ENCODE results near the gene SLC22A23. TPM values are rescaled to one million over a fixed set of nuclear protein-coding genes. Genes with fewer than 3 reads are reported as not detected.
A peak's percentile ranks its signal among the peaks of the same experiment; 100 is the strongest.

SLC22A23 gene
- total and polyA plus RNA-seq, 8 donors, result 4.9 to 27.9 (median 14.2) TPM

DNA sequence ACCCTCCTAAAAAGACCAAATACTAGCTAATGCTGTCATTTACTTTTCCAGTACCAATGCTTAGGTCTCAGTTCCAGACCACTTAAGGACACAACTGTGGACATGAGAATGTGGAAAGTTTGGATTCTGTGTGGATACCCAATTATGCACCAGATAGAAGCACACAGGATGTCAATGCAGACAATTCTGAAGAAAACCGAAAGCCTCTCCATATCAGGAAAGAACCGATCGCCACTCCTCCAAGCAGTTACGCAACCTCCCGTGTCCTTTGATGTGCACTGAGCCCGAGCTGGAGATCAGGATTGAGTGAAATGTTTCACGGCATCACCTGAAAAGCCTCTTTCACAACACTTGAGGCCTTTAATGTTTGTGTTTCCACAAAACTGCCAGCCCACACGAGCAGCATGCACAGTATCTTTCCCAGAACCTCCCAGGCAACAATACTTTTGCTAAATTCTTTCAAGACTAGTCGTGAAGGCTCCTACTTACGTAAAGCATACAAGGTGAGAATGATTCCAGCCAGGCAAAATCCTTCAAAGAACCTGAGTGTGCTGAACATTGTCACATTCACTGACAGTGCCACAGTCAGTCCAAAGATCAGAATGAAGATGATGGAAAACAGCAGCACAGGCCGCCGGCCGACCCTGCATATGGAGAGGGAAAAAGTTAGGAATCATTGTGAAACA, 47.0 kb downstream of the SLC22A23 start:
- intact Hi-C loops (cut with DNase I), result no loop called here
- TF ChIP-seq, protein P1, sequence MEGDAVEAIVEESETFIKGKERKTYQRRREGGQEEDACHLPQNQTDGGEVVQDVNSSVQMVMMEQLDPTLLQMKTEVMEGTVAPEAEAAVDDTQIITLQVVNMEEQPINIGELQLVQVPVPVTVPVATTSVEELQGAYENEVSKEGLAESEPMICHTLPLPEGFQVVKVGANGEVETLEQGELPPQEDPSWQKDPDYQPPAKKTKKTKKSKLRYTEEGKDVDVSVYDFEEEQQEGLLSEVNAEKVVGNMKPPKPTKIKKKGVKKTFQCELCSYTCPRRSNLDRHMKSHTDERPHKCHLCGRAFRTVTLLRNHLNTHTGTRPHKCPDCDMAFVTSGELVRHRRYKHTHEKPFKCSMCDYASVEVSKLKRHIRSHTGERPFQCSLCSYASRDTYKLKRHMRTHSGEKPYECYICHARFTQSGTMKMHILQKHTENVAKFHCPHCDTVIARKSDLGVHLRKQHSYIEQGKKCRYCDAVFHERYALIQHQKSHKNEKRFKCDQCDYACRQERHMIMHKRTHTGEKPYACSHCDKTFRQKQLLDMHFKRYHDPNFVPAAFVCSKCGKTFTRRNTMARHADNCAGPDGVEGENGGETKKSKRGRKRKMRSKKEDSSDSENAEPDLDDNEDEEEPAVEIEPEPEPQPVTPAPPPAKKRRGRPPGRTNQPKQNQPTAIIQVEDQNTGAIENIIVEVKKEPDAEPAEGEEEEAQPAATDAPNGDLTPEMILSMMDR (IDR thresholded peaks at IDR 0.05), result no peak
- Histone ChIP-seq H3K36me3 (no peaks in the 10 kb centered on the region), H3K27ac (peak overlapping the region; percentile 9 to 75 (median 64)), H3K4me3 (no peak overlapping the region), H3K4me1 (peaks cover 8 to 35% (median 35%) of the 10 kb centered on the region in 3 donors), H3K27me3 (no peaks in the 10 kb centered on the region), H3K9me3 (no peaks in the 10 kb centered on the region)
- FAIRE-seq (no peak), DNase-seq (peak in 4 of 6 donors; percentile 47 to 66 (median 51)), ATAC-seq (peak; percentile 73 to 77 (median 74))
- WGBS, 2 donors, result 42 to 46% methylated on average over 13 of the region's 13 CpGs

DNA sequence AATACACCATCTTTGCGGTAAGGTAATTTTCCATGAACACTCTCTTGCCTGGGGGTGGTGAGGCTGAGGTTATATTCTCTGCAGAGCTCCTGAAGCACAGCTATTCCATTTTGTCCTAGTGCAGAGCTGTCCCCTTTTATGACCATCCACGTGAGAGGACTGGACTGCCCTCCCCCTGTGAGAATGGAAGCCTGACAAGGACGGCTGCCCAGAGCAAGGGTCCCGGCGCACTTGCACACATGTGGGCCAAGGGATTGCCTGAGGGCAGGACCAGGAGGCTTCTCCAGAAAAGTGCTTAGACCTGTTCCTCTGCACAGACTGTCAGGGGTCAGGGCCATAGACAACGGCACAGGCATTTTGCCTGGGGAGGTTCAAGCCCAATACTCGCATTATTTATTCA, 48.2 kb downstream of the SLC22A23 start:
- no peak overlapping the region for H3K27ac ChIP-seq

DNA sequence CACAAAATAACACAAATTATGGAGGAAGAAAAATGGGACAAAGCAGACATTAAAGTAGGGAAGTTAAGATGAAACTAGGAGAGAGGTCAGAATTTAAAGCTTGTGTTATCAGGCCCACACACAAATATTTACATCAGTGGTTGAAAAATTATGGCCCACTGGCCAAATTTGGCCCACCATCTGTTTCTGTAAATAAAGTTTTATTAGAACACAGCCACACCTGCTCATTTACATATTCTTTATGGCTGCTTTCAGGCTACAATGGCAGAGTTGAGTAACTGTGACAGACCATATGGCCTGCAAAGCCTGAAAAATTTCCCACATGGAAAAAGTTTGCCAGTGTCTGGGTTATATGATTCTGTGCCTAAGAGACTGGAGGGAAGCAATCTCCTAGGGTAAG, 49.0 kb downstream of the SLC22A23 start:
- FAIRE-seq, result no peak
- DNase-seq, result no peak
- H3K9me3 ChIP-seq, result no peaks in the 10 kb centered on the region
- H3K27ac ChIP-seq, result peak overlapping the region in 1 of 4 donors; percentile 4
- H3K4me1 ChIP-seq, result peaks cover 19 to 55% (median 51%) of the 10 kb centered on the region in 3 donors
- no peak overlapping the region for H3K4me3 ChIP-seq
- TF ChIP-seq, protein P1 (IDR thresholded peaks at IDR 0.05), result no peak
- H3K36me3 ChIP-seq, result no peaks in the 10 kb centered on the region
- H3K27me3 ChIP-seq, result no peaks in the 10 kb centered on the region
- ATAC-seq, result no peak
- intact Hi-C loops (cut with DNase I), result no loop called here

More for the DNA sequence above, 48.2 kb downstream of the SLC22A23 start:
- Histone ChIP-seq H3K27me3 (no peaks in the 10 kb centered on the region), H3K4me3 (no peak overlapping the region), H3K9me3 (no peaks in the 10 kb centered on the region), H3K4me1 (peaks cover 16 to 47% (median 46%) of the 10 kb centered on the region in 3 donors), H3K36me3 (no peaks in the 10 kb centered on the region)
- 81 to 90% methylated on average over 7 of the region's 7 CpGs for WGBS, 2 donors
- ATAC-seq (no peak), DNase-seq (no peak), FAIRE-seq (no peak)
- TF ChIP-seq, protein P1 (IDR thresholded peaks at IDR 0.05), result no peak
- intact Hi-C loops (cut with DNase I), result no loop called here

DNA sequence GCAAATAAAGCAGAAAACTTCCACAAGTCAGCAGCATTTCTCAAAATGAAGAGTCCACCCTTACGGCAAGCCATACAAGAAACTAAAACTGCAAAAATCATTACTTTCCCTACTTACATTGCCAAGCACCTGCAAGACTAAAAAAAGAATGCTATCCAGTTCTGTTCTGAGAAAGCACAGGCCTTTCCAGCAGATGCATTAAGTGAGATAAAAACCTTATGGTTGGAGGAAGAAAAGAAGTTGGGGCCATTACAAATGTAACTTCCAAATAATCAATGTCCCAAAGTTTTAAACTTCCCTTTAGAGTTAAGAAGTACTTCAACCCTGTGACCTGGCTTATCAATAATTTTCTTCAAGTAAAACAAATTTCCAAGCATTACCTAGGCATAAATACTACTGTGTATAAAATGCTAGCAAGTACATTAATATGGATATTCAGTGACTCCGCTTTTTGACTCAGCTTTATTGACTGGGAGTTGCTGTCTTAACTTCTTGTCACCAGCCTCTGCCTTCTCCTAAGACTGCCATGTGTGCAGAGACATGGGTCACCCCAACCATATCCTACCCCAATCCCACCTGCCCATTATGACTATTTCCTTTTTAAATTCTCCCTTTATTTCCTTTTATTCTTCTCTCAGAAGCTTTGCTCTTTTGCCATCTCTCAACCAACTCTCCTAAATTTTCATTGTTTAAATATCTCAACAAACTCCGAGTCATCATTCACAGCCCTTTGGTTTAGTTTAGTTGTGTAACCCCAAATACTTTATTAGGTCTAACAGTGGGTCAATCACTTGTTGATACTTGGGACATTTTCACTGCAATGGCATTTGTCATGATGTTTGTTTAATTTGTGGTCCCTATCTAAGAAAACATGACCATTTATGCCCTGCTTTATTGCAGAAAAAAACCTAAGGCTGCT, 49.7 kb downstream of the SLC22A23 start:
- 71 to 75% methylated on average over 3 of the region's 3 CpGs for WGBS, 2 donors
- no peaks in the 10 kb centered on the region for H3K36me3 ChIP-seq
- no peak for ATAC-seq
- H3K4me1 ChIP-seq, result peaks cover 24 to 62% (median 58%) of the 10 kb centered on the region in 3 donors
- intact Hi-C loops (cut with DNase I), result no loop called here
- H3K27ac ChIP-seq, result peak overlapping the region in 2 of 4 donors; percentile 33 to 48
- no peak overlapping the region for H3K4me3 ChIP-seq
- no peaks in the 10 kb centered on the region for H3K9me3 ChIP-seq
- TF ChIP-seq, protein P1 (IDR thresholded peaks at IDR 0.05), result no peak
- no peaks in the 10 kb centered on the region for H3K27me3 ChIP-seq
- DNase-seq, result no peak
- no peak for FAIRE-seq
